ENCODE measurements around the gene VWA2. TPM values are rescaled to one million over a fixed set of nuclear protein-coding genes. Genes with fewer than 3 reads are reported as not detected.

Gene VWA2
- total RNA-seq, 1 experiment from 2014 or later = not detected

Other genes with a start within 250 kb of the VWA2 start
- gene ADRB1, start 195.4 kb upstream of the VWA2 start, total RNA-seq (2021; ENCODE audit: unreplicated experiment) = 0.89 TPM
- gene CCDC186, start 65.1 kb upstream of the VWA2 start, total RNA-seq (2021; ENCODE audit: unreplicated experiment) = 17.1 TPM
- not detected for gene TDRD1, start 59.9 kb upstream of the VWA2 start, total RNA-seq (2021; ENCODE audit: unreplicated experiment)
- 0.93 TPM for gene AFAP1L2, start 165.2 kb downstream of the VWA2 start, total RNA-seq (2021; ENCODE audit: unreplicated experiment)

All from HCT116 (cell line).